ENCODE measurements around the gene ANKRD6.

GRCh38 chr6:89638320-89639195, 205.6 kb downstream of the ANKRD6 start, which contains the start of gene LYRM2:
- TF ChIP-seq, protein P1, sequence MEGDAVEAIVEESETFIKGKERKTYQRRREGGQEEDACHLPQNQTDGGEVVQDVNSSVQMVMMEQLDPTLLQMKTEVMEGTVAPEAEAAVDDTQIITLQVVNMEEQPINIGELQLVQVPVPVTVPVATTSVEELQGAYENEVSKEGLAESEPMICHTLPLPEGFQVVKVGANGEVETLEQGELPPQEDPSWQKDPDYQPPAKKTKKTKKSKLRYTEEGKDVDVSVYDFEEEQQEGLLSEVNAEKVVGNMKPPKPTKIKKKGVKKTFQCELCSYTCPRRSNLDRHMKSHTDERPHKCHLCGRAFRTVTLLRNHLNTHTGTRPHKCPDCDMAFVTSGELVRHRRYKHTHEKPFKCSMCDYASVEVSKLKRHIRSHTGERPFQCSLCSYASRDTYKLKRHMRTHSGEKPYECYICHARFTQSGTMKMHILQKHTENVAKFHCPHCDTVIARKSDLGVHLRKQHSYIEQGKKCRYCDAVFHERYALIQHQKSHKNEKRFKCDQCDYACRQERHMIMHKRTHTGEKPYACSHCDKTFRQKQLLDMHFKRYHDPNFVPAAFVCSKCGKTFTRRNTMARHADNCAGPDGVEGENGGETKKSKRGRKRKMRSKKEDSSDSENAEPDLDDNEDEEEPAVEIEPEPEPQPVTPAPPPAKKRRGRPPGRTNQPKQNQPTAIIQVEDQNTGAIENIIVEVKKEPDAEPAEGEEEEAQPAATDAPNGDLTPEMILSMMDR (IDR thresholded peaks at IDR 0.05): peak in 8 of 12 donors; percentile 8 to 36 (median 12)
- TF ChIP-seq POLR2A (IDR thresholded peaks at IDR 0.05): peak; percentile 38 to 81

Measured in heart left ventricle (tissue), 13 donors.